NCI-H2227 treated with DMSO at 0.1 percent for 48 hours (cell line): Measurements from ENCODE around the gene RBBP5.
A peak's percentile ranks its signal among the peaks of the same experiment; 100 is the strongest.

Experiments
- DNase-seq: peaks from one replicate; lab custom pipeline; 2025; lab: John Stamatoyannopoulos, UW

The RBBP5 gene

DNA sequence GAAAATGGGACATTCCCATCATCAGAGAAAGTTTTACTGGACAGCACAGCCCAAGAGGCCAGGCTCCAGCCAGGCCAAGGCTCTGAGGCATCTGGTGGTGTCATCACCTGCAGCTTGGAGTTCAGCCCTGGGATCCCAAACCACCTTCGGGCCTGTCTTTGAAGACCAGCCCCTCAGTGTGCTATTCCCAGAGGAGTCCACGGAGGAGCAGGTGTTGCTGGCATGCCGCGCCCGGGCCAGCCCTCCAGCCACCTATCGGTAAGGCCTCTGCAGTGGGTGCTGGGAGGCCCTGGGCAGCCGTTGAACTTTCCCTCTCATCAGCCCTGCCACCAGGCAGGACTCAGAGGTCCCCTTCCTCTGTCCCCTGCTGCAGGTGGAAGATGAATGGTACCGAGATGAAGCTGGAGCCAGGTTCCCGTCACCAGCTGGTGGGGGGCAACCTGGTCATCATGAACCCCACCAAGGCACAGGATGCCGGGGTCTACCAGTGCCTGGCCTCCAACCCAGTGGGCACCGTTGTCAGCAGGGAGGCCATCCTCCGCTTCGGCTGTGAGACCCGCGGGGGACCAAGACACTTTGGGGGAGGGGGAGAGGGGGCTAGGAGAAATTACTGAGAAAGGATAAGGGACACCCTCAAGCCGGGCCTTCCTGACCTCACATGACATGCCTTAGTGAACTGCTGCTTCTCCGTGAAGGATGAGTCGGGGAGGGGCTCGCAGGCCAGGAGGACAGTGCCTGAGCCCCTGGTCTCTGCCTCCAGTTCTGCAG lies 63.8 kb downstream of the RBBP5 start:
- DNase-seq = no peak

DNA sequence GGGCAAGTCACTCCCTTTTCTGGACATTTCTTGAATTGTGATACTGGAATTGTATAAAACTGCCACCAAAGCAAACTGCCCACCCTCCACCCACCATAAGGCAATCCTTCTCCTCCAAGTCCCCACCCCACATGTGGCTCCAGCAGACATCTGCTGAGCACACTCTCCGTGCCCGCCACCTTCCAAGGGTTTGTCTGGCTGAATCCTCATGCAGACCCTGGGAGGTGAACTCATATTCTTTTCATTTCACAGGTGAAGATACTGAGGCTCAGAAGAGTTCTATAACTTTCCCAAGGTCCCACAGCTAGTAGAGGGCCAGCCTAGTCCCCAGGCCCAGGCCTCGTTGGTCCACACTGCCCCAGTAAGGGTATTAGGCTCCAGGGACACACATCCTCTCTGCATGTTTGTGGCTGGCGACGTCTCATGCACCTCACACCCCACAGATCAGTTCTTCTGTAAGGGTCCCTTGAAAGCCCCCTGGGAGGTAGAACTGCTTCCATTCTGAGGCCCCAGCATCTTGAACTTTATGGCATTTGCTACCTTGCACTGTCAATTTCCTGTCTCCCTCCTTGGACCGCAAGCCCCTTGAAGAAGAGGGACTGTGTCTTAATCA lies 64.7 kb downstream of the RBBP5 start:
- DNase-seq = no peak

DNA sequence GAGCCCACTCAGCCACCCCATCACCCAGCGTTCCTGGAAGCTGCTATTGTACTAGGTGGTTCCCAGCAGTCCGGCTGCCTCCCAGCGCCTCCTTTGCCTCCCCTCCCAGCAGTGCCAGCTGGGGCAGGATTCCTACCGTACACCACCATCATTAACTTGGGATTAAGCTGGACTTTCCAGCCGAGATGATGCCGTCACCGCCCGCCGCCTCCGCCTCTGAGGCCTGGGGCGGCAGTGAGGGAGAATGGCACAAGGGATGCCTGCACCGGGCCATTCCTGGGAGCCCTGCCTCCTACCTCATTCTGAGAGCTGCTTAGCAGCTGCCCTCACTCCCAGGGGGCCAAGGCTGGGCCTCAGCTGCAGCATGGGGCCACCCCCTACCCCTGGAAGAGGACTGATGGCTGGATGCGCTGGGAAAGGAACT lies 65.6 kb downstream of the RBBP5 start:
- peak; percentile 58 for DNase-seq

- DNase-seq = no peak
These were observed 67.8 kb downstream of the RBBP5 start for GRCh38 chr1:205054013-205054412.

DNA sequence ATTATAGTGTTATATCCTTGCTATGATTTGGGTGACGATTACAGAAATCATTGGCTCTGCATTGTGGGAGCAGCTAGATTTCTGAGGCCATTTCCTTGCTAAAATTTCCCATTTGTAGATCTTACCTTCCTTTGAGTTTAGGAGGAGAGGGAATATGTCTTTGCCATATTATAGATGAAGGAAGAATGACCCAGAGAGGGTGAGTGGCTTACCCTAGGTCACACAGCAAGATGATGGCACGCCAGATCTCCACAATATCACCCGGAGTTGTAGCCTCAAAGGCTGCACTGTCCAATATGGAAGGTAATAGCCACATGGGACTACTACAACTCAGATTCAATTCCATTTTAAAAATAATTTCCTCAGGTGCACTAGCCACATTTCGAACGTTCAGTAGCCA lies 68.5 kb downstream of the RBBP5 start:
- no peak for DNase-seq

GRCh38 chr1:205052690-205053089 lies 69.1 kb downstream of the RBBP5 start:
- DNase-seq = no peak

DNA sequence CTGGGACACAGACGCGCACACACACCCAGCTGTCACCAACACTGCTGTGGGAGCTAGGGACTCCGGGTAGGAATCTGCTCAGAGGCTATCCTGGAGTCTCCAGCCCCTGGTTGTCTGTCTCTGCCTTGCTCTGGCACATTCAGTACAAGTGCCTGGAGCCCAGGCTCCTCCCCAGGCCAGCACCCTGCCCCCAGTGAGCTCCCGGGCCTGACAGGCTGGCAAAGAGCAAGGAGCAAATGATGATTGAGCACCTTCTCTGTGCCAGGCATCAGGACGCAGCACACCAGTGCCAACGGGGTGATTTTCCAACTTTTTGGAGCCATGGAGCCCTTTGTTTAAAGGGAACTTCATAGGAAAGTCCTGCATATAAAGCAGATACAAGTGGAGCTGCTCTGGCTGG lies 72.3 kb downstream of the RBBP5 start:
- DNase-seq = no peak

DNA sequence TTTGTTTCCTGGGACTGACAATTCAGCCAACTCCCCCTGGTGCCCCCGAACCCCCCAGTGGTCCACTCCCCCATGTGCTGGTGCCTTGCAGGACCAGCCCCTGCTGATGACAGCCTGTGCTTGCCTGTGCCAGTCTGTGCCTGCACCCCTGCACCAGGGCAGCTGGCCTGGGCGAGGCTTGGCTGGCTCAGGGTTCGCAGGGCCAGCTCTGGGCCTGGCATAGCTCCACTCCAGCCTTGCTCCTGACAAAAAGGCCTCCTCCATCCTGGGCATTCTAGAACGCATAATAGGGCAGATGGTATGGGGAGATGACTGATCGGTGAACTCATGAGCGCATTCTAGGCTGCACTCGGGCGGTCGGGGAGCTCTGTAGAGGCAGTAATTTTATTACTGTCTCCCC lies 73.4 kb downstream of the RBBP5 start:
- no peak for DNase-seq

DNA sequence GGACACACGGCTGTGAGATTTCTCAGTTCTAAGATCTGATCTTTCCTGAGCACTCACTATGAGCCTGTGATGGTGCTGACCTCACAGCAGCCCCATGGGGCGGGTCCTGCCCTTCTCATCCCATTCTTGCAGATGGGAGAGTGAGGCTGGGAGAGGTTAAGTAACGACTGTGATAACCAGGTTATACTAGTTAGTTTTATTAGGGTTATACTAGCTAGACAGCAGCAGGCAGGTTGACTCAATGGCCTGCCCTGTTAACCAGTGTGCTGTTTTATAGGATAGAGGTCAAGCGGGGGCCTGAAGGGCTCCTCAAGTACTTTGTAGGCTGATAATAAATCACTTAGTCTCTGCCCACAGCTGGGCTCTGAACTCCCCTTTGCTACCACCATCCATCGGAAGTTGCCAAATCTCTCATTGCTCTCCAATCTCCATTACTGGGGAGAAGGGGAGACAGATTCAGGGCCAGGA lies 74.0 kb downstream of the RBBP5 start:
- no peak for DNase-seq

- DNase-seq = no peak
These were observed 74.9 kb downstream of the RBBP5 start for GRCh38 chr1:205046870-205047269.

GRCh38 chr1:205045146-205045545 lies 76.6 kb downstream of the RBBP5 start:
- DNase-seq = no peak

GRCh38 chr1:205044741-205045140 lies 77.0 kb downstream of the RBBP5 start:
- DNase-seq = no peak

DNA sequence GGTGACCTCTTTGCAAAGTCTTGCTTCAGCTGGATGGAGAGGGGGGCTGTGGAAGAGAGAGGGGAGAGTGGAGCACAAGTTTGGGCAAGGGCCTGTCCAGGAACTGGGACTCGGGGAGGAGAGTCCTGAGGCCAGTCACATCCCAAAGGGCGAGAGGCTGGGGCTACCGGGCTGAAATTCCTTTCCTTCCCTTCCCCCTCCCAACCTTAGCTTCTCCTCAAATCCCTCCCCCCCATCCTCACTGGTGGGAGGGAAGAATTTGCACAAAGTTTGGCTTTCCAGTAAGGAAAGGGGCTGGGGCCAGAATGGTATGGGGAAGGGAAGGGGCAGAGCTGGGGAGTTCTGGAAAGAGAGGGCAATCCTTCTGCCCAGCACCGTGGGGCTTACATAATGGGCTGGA lies 77.9 kb downstream of the RBBP5 start:
- DNase-seq = no peak

GRCh38 chr1:205042911-205043806 lies 78.6 kb downstream of the RBBP5 start, which contains the start of gene CNTN2:
TSS of gene CNTN2 (plus strand) at chr1:205043212. CDS start at chr1:205053186, 9,974 bp downstream.
- peak; percentile 57 for DNase-seq

DNA sequence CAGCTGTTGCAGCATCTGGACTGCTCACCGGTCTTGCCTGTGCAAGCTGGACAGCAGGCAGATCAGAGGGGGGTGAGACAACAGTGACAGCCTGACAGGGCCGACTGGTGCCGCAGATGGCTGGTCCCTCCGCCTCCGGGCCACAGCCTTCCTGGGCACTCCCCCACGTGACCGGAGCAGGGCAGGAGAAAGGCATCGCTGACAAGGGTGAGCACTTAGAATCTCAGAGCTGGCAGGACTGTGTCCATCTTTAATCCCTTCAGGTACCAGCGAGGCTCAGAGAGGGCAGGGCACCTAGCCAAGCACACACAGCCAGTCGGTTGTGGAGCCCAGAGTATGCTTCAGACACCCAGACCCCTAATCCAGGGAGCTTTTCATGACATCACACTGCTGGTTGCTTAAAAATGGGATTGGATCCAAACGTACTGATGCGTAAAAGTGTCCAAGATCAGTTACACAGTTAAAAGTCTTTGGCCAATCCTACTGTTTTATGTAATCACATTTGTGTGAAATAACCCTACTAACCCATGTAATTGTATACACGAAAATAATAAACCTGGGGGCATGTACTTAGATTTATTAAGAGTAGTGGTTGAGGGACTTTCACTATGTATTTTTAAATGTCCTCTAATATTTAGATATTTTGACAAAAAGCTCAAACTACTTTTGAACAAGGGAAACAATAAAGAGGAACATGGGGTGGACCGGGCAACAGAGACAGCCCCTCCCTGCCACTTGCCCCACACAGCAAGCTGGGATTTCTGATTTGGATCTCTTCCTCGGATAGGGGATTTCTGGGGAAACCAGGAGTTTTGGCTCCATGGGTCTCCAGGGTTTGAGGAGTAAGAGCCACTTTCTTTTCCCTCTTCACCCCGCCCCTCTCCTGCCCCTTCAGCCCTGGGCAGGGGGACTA lies 79.5 kb downstream of the RBBP5 start:
- DNase-seq = no peak

DNA sequence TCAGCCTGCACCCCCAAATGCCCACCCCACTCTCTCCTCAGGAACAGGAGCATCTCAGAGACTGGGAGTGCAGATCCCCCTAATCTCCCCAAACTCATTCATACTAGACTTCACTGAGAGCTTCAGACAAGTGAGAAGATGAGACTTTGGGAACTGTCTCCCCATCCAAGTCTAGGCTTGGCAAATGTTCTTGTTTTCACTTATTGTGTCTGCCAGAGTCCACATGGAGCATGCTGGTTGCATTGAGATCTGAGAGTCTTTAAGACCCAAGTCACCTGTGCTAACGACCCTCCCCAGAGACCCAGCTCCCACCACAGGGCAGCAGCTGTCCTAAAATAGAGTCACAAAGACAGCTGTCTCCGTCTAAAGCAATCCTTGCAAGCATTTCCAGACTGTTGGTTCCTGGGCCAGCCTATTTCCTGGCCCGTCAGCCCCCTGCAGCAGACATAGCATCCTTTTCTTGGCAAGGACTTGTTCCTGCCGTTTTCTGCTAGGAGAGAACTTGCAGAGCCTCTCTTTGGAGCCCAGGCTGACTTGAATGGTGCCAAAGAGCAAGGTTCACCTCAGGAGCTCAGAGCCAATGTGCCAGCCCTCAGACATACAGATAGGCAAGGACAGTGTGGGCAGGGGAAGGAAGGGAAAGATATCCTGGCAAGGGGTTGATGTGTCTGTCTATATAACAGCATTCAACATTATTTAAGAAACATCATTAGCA lies 80.6 kb downstream of the RBBP5 start:
- no peak for DNase-seq

- DNase-seq = no peak
These were observed 83.5 kb downstream of the RBBP5 start for GRCh38 chr1:205038132-205038786.

DNA sequence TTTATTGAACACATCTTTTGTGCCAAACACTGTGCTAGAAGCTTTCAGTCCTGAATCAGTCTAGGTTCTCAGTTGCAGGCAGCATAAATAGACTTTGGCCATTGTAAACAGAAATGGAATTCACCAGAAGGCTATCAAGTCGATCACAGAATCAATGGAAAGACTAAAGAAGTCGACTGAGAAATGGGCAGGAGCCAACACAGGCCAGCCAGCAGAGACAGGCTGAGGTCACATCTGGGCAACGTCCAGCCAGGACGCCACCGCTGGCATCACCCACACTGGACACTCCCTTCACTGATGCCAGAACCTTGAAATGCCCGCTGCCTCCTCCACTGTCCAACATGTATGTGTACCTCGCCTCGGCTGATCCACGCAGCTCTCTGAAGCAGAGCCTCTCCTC lies 84.2 kb downstream of the RBBP5 start:
- no peak for DNase-seq
